SH-SY5Y (cell line): ENCODE results near the gene PDGFD.

Experiments
- GATA2 ChIP-seq: IDR thresholded peaks from 2 replicates; pipeline ENCODE4 v1.6.1; 2011; ENCODE audit warnings: mild to moderate bottlenecking, low read depth, low read length
- GATA3 ChIP-seq: IDR thresholded peaks from 2 replicates; pipeline ENCODE4 v1.6.1; 2011; ENCODE audit warnings: low read depth, mild to moderate bottlenecking, low read length, moderate library complexity

DNA sequence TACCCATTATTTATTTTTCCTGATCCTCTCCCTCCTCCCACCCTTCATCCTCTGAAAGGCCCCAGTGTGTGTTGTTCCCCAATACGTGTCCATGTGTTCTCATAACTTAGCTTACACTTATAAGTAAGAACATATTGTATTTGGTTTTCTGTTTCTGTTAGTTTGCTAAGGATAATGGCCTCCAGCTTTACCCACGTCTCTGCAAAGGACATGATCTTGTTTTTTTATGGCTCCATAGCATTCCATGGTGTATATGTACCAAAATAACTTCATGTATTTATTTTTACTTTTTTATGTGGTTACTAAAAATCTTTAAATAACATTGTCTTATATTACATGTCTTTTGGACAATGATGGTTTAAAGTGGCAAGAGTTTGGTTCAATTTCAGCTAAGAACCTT is 15.2 kb downstream of the PDGFD start:
- TF ChIP-seq GATA3 (no peak), GATA2 (no peak)
